Esophagus (tissue), 2 donors: Measurements from ENCODE around the gene SELENOM. TPM values are rescaled to one million over a fixed set of nuclear protein-coding genes. Genes with fewer than 3 reads are reported as not detected.
"Not testable (repeated sequence)": the region's sequence is repeated elsewhere in the genome, so short reads cannot be mapped to it uniquely, and the experiment has no call there.

Experiments used
- H3K27ac ChIP-seq, 2 donors: one replicate each; pipeline ENCODE4 v1.5.1; 2013; ENCODE audit warnings: low read depth in 2 of 2, mild to moderate bottlenecking in 2 of 2, inconsistent platforms in 1 of 2, low read length in 1 of 2, moderate library complexity in 1 of 2
- H3K27me3 ChIP-seq, 2 donors: one replicate each; pipeline ENCODE4 v1.6.1; 2013; ENCODE audit warnings: low read length in 2 of 2, control low read depth in 1 of 2, mild to moderate bottlenecking in 1 of 2; ENCODE audit not compliant: insufficient read depth in 2 of 2, control insufficient read depth in 1 of 2
- H3K36me3 ChIP-seq, 2 donors: one replicate each; pipeline ENCODE4 v1.6.1; 2013; ENCODE audit warnings: low read length in 1 of 2; ENCODE audit not compliant: control insufficient read depth in 2 of 2, insufficient read depth in 2 of 2
- H3K4me1 ChIP-seq, 2 donors: one replicate each; pipeline ENCODE4 v1.6.1; 2013; ENCODE audit warnings: low read length in 1 of 2; ENCODE audit not compliant: control insufficient read depth in 2 of 2, insufficient read depth in 2 of 2
- H3K4me3 ChIP-seq, 2 donors: one replicate each; pipeline ENCODE4 v1.5.1; 2013; ENCODE audit warnings: low read length in 2 of 2, mild to moderate bottlenecking in 2 of 2, low read depth in 1 of 2, moderate library complexity in 1 of 2
- H3K9me3 ChIP-seq, 2 donors: one replicate each; pipeline ENCODE4 v1.6.1; 2013; ENCODE audit warnings: mild to moderate bottlenecking in 2 of 2, low read depth in 1 of 2, low read length in 1 of 2, moderate library complexity in 1 of 2; ENCODE audit not compliant: control insufficient read depth in 2 of 2, insufficient read depth in 1 of 2
- WGBS, 2 donors: extraction: QIAGEN DNeasy Blood & Tissue Kit; methylation state at CpG; one replicate each; pipeline ENCODE4 v1.1.7; 2013; 5-methylcytosine and 5-hydroxymethylcytosine counted together
- polyA plus RNA-seq, 2 donors: library from polyadenylated mRNA; stranded (reverse); fragments of 200-250 nt; gene quantifications; one replicate each; pipeline ENCODE4 v1.2.3, GENCODE V29; 2013
- donor health status: healthy with polysubstance abuse.
- donor health status: Bipolar disorder and iron deficiency.

Gene SELENOM
- polyA plus RNA-seq, 2 donors = 41.1 to 127 TPM

DNA sequence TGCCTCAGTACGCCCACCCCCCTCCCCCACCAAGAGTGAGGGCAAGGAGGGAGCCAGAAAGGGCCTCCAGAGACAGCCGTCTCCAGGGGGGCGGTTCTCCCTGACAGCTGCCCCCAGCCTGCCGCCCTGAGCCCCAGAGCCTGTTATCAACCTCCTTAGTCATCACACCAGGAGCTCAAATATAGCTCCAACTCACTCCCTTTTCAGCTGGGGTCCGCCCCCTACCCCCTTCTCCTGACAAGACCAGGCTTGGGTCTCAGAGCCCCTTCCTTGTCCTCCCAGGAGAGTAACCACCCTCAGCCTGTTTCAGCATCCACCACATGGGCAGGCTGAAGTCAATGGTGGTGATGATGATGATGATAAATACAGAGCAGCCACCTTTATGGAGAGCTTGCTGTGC is 12.9 kb upstream of the SELENOM start:
- H3K4me1 ChIP-seq = peaks cover 0 to 10% of the 10 kb centered on the region in 2 donors
- H3K27me3 ChIP-seq = no peaks in the 10 kb centered on the region
- H3K4me3 ChIP-seq = no peak overlapping the region
- H3K9me3 ChIP-seq = no peaks in the 10 kb centered on the region
- H3K36me3 ChIP-seq = no peaks in the 10 kb centered on the region
- no peak overlapping the region for H3K27ac ChIP-seq
- 60 to 77% methylated on average over 5 of the region's 5 CpGs for WGBS, 2 donors

DNA sequence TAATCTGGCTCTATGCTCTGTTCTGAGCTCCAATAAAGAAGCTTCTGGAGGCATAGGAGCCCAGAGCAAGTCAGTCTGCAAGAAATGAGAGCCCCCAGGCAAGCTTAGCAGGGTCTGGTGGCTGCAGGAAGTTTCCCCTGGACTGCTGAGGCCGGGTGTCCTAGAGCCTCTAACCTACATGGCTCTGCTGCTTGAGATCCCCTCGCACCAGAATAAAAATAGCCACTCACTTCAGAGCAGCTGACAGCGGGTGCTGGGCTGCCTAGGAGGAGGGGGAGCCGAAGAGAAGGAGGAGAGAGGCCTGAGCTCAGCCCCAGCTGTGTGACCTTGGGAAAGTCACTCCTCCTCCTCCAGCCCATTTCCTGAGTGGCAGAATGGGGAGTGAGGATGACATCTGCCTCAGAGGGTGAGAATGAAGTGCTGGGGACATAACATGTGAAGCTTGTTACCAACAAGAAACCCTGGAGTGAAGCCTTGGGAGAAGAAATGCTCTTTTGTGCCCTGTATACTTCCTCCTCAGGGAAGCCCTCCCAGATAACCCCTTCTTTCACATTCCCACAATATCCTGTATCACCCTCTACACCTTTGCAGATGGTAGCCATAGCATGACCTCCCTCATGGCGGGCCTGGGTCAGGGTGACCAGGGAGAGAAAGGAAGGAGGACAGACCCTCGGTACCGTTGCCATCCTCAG is 11.8 kb upstream of the SELENOM start:
- no peak overlapping the region for H3K4me3 ChIP-seq
- 69 to 72% methylated on average over 5 to 7 of the region's 7 CpGs for WGBS, 2 donors

DNA sequence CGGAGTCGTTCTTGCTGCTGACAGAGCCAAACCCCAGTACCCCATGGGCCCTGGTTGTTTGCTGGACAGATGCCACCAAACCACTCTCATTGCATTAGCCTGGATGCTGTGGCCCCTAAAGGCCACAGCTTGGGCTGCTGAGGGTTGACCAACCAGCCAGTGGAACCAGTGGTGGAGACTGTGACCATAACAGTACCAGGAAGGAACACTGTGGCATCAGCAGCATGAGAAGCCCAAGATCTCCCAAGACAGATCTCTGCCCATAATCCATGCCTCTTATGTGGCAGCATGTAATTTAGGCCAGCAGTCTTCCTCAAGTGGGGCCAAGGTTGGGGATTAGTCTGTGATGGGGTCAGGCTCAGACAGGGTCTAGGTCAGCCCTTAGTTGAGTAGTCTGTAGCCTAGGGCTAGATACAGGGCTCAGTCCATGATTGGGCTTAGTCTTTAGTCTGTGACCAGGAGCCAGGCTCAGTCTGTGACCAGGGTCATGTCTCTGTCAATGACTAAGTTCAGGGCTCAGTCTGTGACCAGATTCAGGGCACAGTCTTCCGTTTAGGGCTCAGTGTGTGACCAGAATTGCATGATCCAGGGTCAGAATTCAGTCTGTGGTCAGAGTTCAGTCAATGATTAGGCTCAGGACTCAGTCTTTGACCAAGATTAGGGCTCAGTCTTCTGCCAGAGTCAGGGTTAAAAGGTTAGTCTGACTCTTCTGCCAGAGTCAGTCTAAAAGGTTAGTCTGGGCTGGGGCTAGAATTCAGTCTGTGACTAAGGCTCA is 10.9 kb upstream of the SELENOM start:
- Histone ChIP-seq H3K4me3 (no peak overlapping the region), H3K36me3 (no peaks in the 10 kb centered on the region), H3K4me1 (peaks cover 0 to 8% of the 10 kb centered on the region in 2 donors), H3K27ac (no peak overlapping the region), H3K27me3 (no peaks in the 10 kb centered on the region), H3K9me3 (no peaks in the 10 kb centered on the region)
- 87 to 92% methylated on average over 3 of the region's 3 CpGs for WGBS, 2 donors

More for the DNA sequence above, 11.8 kb upstream of the SELENOM start:
- Histone ChIP-seq H3K27ac (no peak overlapping the region), H3K9me3 (no peaks in the 10 kb centered on the region), H3K4me1 (peaks cover 0 to 10% of the 10 kb centered on the region in 2 donors), H3K27me3 (no peaks in the 10 kb centered on the region), H3K36me3 (no peaks in the 10 kb centered on the region)

DNA sequence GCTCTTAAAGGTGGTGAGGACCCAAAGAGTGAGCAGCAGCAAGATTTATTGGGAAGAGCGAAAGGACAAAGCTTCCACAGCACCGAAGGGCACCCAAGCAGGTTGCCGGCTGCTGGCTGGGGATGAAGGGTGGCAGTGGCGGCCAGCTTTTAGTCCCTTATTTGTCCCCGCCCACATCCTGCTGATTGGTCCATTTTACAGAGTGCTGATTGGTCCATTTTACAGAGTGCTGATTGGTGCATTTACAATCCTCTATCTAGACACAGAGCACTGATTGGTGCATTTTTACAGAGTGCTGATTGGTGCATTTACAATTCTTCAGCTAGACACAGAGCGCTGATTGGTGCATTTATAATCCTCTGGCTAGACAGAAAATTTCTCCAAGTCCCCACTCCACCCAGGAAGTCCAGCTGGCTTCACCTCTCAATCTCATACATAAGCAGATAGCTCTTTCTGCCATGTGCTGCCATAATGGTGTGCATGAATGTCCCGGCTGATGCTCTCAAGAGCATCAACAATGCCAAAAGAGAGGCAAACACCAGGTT is 5.3 kb upstream of the SELENOM start:
- not testable (repeated sequence) for H3K9me3 ChIP-seq, H3K27ac ChIP-seq, H3K36me3 ChIP-seq, H3K4me1 ChIP-seq, H3K4me3 ChIP-seq, H3K27me3 ChIP-seq
- 89 to 92% methylated on average over 7 of the region's 7 CpGs for WGBS, 2 donors

DNA sequence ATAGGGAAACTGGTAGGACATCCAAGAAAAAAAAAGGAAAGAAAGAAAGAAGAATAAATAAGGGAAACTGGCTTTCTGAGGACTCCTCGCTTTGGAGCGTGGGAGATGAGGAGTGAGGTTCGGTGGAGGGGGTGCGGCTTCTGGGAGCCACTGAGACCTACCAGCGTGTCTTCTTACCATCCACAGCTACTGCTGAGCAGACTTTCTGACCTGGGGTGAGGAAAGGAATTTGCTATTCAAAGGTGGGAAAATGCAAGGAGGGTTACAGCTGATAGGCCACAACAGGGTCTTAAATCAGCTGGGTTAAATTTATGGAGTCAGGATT is 488 bp upstream of the SELENOM start:
- no peaks in the 10 kb centered on the region for H3K27me3 ChIP-seq
- H3K4me3 ChIP-seq = peak overlapping the region in 1 of 2 donors; percentile 37
- H3K4me1 ChIP-seq = peaks cover 0 to 2% of the 10 kb centered on the region in 2 donors
- peaks cover 0 to 6% of the 10 kb centered on the region in 2 donors for H3K36me3 ChIP-seq
- H3K27ac ChIP-seq = peak overlapping the region; percentile 81
- H3K9me3 ChIP-seq = peaks cover 0 to 2% of the 10 kb centered on the region in 2 donors
- 1 to 2% methylated on average over 5 of the region's 5 CpGs for WGBS, 2 donors

DNA sequence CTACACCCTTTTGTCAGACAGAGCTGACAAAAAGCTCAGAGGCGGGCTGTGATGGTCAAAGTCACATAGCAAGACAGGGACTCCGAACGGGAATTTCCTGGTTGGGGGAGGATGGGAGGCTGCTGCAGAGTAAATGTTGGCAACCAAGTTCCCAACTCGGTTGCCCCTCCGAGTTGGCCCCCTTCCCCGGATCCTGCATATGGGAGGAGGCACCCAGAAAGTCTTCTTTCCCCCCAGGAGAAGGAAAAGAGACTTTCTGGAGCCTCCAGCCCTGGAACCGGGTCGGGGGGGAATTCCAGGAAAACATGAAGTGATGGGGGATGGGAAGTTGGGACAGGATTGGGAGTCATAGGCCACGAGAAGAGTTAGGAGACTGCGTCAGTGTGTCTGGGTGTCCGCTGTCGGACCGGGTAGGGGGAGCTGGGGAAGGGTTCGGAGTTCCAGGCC is 614 bp downstream of the SELENOM start:
- Histone ChIP-seq H3K27me3 (no peaks in the 10 kb centered on the region), H3K4me1 (peaks cover 0 to 8% of the 10 kb centered on the region in 2 donors), H3K9me3 (no peaks in the 10 kb centered on the region), H3K4me3 (peak overlapping the region; percentile 28 to 61), H3K36me3 (peaks cover 0 to 6% of the 10 kb centered on the region in 2 donors), H3K27ac (peak overlapping the region; percentile 84 to 87)
- WGBS, 2 donors = 56 to 57% methylated on average over 14 of the region's 14 CpGs

DNA sequence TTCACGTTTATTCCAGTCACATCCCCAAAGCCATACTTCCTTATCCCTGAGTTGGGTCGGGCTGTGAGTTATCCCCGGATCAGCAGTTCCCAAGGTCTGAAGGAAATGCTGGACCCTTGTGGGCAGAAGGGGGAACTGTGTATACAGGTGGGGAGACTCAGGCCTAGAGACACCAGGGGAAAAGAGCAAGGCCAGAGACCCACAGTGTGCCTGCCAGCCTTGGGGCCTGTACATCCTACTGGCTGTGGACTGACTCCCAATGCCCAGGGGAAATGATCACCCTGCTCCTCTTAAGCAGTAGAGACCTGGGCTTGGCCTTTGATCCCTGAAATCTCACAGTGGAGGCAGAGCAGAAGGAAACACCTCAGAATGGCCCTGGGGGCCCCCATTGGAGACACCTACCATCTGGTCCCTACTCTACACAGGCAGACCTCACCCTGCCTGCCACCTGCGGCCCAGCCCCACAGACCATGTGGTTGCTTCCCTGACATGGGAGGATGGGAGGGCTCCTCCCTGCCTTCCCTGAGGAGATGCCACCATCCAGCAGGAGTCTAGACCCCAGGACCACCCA is 1.3 kb downstream of the SELENOM start:
- H3K4me3 ChIP-seq = peak overlapping the region; percentile 28 to 61
- H3K27me3 ChIP-seq = no peaks in the 10 kb centered on the region
- H3K27ac ChIP-seq = peak overlapping the region; percentile 84 to 87
- 47 to 55% methylated on average over 4 of the region's 4 CpGs for WGBS, 2 donors
- H3K4me1 ChIP-seq = peaks cover 0 to 8% of the 10 kb centered on the region in 2 donors
- peaks cover 0 to 6% of the 10 kb centered on the region in 2 donors for H3K36me3 ChIP-seq
- no peaks in the 10 kb centered on the region for H3K9me3 ChIP-seq

DNA sequence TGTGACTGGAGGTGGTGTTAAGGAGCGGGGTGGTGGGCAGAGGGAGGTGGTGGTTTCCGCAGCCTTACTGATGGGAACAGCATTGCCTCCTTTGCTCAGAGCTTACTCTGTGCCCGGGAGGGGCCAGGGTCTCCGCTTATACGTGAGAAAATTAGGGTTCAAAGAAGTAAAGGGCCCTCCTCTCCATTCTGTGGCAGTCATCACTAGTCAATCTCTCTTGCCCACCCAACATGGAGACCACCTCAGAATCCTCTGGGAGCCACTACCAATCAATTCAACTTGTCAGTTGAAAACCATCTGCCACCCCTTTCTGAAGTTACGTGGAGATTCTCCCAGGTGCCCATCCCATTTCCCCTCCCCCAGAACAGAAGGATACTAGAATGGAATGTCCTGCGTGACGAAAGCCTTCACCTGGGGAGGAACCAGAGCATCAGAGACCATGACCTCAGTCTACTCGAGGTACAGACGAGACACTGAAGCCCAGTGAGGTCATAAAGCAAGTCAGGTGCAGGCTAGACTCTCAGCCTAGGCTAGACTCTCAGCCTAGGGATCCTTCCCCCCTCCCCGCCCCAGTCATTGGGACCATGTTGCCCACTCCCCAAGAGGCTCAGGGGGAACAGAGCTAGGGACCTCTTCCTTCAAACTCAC is 2.0 kb downstream of the SELENOM start:
- peak overlapping the region; percentile 84 to 87 for H3K27ac ChIP-seq
- 73 to 75% methylated on average over 11 of the region's 11 CpGs for WGBS, 2 donors
- H3K9me3 ChIP-seq = no peaks in the 10 kb centered on the region
- H3K36me3 ChIP-seq = peaks cover 0 to 6% of the 10 kb centered on the region in 2 donors
- H3K27me3 ChIP-seq = no peaks in the 10 kb centered on the region
- H3K4me1 ChIP-seq = peaks cover 0 to 8% of the 10 kb centered on the region in 2 donors
- H3K4me3 ChIP-seq = peak overlapping the region; percentile 7 to 28

DNA sequence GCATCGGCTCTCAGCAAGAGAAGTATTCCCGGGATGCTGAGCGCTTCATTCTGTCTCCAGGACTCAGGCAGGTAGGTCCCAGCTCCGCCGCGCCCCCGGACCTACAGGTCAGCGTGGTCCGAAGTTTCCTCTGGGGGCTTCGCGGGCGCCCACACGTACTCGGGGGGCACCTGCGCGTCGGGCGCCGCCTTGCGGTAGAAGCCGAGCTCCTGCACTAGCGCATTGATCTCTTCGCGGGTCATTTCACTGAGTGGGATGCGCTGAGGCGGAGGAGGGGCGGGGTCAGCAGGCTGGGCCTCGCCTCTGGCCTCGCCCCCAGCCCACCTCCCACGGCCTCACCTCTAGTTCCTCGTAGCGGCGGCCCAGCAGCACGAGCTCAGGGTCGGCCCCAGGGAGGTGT is 2.5 kb downstream of the SELENOM start:
- H3K9me3 ChIP-seq = no peaks in the 10 kb centered on the region
- no peaks in the 10 kb centered on the region for H3K27me3 ChIP-seq
- no peak overlapping the region for H3K4me3 ChIP-seq
- H3K36me3 ChIP-seq = peaks cover 0 to 6% of the 10 kb centered on the region in 2 donors
- 58% methylated on average over 35 of the region's 35 CpGs for WGBS, 2 donors
- peaks cover 0 to 8% of the 10 kb centered on the region in 2 donors for H3K4me1 ChIP-seq
- H3K27ac ChIP-seq = peak overlapping the region; percentile 48 to 79
